Right atrium auricular region (tissue), 2 donors: ENCODE measurements around the gene RAE1. TPM values are rescaled to one million over a fixed set of nuclear protein-coding genes. Genes with fewer than 3 reads are reported as not detected.

Experiments
- DNase-seq: peaks from one replicate; pipeline ENCODE4 v3.0.0-alpha.2; 2019; ENCODE audit warnings: low spot score
- H3K27ac ChIP-seq, 2 donors: fragments of 200-600 bp; sonication (generic); 1 replicate in 1 of 2; 2 replicates in 1 of 2; pipeline ENCODE4 v1.5.1; 2016 to 2019
- H3K27me3 ChIP-seq, 2 donors: fragments of 200-600 bp; sonication (generic); one replicate each; pipeline versions ENCODE4 v1.5.1 to v1.6.0; 2017 to 2019
- H3K36me3 ChIP-seq: fragments of 200-600 bp; sonication (generic); one replicate; pipeline ENCODE4 v1.5.1; 2016
- H3K4me1 ChIP-seq, 2 donors: fragments of 200-600 bp; sonication (generic); one replicate each; pipeline versions ENCODE4 v1.5.1 to v1.6.0; 2017 to 2019
- H3K4me3 ChIP-seq, 2 donors: fragments of 200-600 bp; sonication (generic); 1 replicate in 1 of 2; 2 replicates in 1 of 2; pipeline ENCODE4 v1.5.1; 2017 to 2019; ENCODE audit warnings: mild to moderate bottlenecking in 1 of 2, moderate library complexity in 1 of 2
- H3K9me3 ChIP-seq, 2 donors: fragments of 200-600 bp; sonication (generic); one replicate each; pipeline ENCODE4 v1.5.1; 2019
- CTCF ChIP-seq, 2 donors: fragments of 200-600 bp; sonication (generic); IDR thresholded peaks; one replicate each; pipeline ENCODE4 v1.5.1; 2019; ENCODE audit warnings: antibody characterized with exemption in 2 of 2
- total RNA-seq, 2 donors: library from RNA; depleted of rRNA; stranded (reverse); fragments of >200 nt; gene quantifications; one replicate each; pipeline ENCODE4 v1.1.0, GENCODE V29; 2016

The RAE1 gene
- total RNA-seq, 2 donors from 2014 or later: 11.6 to 11.8 TPM

- peaks cover 0 to 13% of the 10 kb centered on the region in 2 donors for H3K4me1 ChIP-seq
- peak overlapping the region in 1 of 2 donors; percentile 85 for H3K4me3 ChIP-seq
- no peaks in the 10 kb centered on the region for H3K27me3 ChIP-seq
- no peaks in the 10 kb centered on the region for H3K9me3 ChIP-seq
- no peak overlapping the region for H3K27ac ChIP-seq
- no peaks in the 10 kb centered on the region for H3K36me3 ChIP-seq
- no peak for TF ChIP-seq CTCF (IDR thresholded peaks at IDR 0.05)
- DNase-seq: no peak
Observed at GRCh38 chr20:57352305-57352704, 1.2 kb downstream of the RAE1 start.

GRCh38 chr20:57353351-57353750 lies 2.3 kb downstream of the RAE1 start:
- Histone ChIP-seq H3K9me3 (no peaks in the 10 kb centered on the region), H3K4me1 (peaks cover 0 to 13% of the 10 kb centered on the region in 2 donors), H3K27ac (no peak overlapping the region), H3K4me3 (no peak overlapping the region), H3K36me3 (no peaks in the 10 kb centered on the region), H3K27me3 (no peaks in the 10 kb centered on the region)
- TF ChIP-seq CTCF (IDR thresholded peaks at IDR 0.05): no peak
- DNase-seq: no peak

GRCh38 chr20:57361517-57361916 lies 10.5 kb downstream of the RAE1 start:
- Histone ChIP-seq H3K9me3 (no peaks in the 10 kb centered on the region), H3K4me3 (no peak overlapping the region), H3K4me1 (no peaks in the 10 kb centered on the region), H3K27me3 (no peaks in the 10 kb centered on the region), H3K36me3 (peaks cover 40% of the 10 kb centered on the region), H3K27ac (no peak overlapping the region)
- no peak for DNase-seq
- TF ChIP-seq CTCF (IDR thresholded peaks at IDR 0.05): no peak

- Histone ChIP-seq H3K36me3 (peaks cover 69% of the 10 kb centered on the region), H3K27me3 (no peaks in the 10 kb centered on the region), H3K27ac (no peak overlapping the region), H3K4me3 (no peak overlapping the region), H3K9me3 (no peaks in the 10 kb centered on the region), H3K4me1 (no peaks in the 10 kb centered on the region)
- no peak for DNase-seq
- TF ChIP-seq CTCF (IDR thresholded peaks at IDR 0.05): no peak
Observed at GRCh38 chr20:57364451-57364850, 13.4 kb downstream of the RAE1 start.

- H3K27me3 ChIP-seq: no peaks in the 10 kb centered on the region
- DNase-seq: no peak
Observed at GRCh38 chr20:57369596-57369995, 18.5 kb downstream of the RAE1 start.

More at GRCh38 chr20:57369596-57369995, 18.5 kb downstream of the RAE1 start:
- H3K36me3 ChIP-seq: peaks cover 95% of the 10 kb centered on the region
- no peak for TF ChIP-seq CTCF (IDR thresholded peaks at IDR 0.05)
- H3K27ac ChIP-seq: no peak overlapping the region
- peaks cover 0 to 5% of the 10 kb centered on the region in 2 donors for H3K4me1 ChIP-seq
- H3K4me3 ChIP-seq: no peak overlapping the region
- no peaks in the 10 kb centered on the region for H3K9me3 ChIP-seq
